ENCODE data around the gene PHF21B.

The PHF21B gene

GRCh38 chr22:44892803-44893730, 116.7 kb downstream of the PHF21B start:
- DNase-seq (ENCODE audit: low spot score) = no peak

- DNase-seq (ENCODE audit: low spot score) = no peak
Observed at GRCh38 chr22:44892243-44892642, 117.6 kb downstream of the PHF21B start.

DNA sequence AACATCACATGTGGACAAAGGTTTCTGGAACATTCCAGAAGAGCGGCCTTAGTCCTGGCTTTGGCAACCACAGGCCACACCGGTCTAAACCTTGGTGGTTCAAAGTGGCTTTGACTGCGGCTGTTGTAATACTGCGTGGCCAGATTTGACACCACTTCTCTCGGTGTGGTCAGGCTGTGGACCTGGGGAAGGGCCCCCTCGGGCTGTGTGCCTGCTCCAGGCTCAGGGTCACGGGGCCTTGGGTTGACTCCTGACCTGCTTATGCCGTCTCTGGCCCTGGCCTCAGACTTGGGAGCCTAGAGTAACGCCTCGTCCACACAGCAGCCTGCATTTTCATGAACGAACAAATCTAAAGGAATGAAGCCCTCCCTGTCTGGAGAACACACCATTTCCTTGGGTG, 118.0 kb downstream of the PHF21B start:
- no peak for DNase-seq (ENCODE audit: low spot score)

- no peak for DNase-seq (ENCODE audit: low spot score)
Observed at GRCh38 chr22:44891293-44891747, 118.5 kb downstream of the PHF21B start.

DNA sequence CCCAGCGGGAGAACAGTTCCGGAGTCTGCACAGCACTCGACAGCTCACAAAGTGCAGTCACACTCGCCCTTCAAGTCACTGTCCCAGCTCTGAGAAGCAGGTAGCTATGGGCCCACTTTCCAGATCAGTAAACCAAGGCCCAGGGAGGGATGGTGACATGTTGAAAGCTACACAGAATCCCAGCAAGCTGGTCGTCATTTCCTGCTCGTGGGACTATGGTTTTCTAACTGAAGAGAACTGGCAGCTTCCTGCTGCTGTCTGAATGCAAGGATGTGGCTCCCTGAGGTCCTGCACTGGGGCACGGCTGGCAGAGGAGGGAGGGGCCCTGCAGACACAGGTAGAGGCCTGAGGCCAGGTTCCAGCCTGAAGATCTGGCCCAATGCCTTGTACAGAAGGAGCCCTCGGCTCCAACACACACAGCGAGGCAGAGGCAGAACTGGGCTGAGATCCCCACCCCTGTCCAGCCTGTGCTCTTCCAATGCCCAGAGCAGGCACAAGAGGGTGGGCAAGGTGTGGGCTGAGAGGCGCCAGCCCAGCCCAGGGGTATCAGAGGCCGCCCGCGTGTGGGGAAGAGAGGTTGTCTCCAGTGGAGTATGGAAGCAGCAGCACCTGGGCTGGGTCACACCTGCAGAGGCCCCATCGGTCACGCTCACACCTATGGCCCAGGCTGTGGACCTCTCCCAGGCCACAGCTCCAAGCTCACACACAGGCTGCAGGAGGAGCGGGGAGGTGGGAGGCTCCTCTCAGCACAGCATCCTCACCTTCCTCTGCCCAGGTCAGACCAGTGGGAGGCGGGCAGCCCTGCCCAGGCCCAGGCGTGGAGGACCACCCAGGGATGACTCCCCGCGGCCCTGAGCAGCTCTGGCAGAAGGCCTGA, 119.2 kb downstream of the PHF21B start:
- DNase-seq (ENCODE audit: low spot score) = no peak

GRCh38 chr22:44889255-44889878, 120.4 kb downstream of the PHF21B start:
- peak; percentile 42 for DNase-seq (ENCODE audit: low spot score)

DNA sequence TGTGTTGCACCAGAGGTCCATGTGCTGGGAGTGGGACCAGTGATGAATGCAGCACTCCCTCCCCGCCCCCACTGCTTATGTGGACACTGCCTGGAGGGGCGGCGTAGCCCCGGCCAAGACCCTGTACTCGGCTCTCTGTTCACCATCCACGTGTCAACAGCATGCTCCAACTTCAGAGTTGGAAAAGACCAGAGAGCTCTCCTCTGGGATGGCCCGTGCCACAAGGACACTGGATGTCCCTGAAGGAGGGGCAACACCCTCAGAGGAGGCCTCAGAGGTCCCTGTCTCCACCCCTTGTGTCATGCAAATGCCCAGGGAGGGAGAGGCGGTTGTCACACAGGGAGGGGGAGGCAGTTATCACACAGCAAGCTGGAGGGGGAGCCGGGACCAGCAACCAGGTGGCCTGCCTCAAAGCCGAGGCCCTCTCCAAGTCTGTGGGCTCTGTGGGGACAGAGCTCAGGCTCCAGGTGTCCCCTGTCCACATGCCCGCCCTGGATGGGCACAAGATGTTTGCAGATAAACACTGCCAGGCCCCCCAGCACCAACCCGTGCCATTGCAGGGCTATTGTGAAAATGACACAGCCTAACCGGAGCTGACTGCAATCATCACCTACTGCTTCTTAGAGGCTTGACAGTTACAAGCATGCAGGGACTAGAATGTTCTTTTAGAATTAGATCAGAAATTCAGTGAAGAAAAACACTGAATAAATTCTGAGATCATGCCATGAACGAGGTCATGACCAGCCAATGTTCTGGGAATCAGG, 121.1 kb downstream of the PHF21B start:
- DNase-seq (ENCODE audit: low spot score) = no peak

DNA sequence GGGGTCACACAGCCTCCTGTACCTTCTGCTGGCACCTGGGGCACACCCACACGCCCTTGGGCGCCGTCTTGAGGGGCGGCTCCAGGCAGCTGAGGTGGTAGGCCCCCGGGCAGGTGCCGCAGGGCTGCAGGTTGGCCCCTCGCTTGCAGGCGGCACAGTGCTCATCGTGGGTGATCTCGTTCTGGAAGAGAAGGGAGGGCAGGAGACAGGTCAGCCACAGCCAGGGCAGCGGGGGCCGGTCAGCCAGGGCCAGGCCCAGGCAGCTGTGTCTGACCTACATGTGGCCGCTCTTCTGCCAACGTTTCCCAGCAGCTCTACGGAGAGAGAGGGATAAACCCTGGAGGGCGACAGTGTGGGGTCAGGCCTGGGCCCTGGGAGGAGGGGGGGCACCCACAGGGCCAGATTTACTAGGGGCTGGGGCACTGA, 121.9 kb downstream of the PHF21B start:
- DNase-seq (ENCODE audit: low spot score) = no peak

DNA sequence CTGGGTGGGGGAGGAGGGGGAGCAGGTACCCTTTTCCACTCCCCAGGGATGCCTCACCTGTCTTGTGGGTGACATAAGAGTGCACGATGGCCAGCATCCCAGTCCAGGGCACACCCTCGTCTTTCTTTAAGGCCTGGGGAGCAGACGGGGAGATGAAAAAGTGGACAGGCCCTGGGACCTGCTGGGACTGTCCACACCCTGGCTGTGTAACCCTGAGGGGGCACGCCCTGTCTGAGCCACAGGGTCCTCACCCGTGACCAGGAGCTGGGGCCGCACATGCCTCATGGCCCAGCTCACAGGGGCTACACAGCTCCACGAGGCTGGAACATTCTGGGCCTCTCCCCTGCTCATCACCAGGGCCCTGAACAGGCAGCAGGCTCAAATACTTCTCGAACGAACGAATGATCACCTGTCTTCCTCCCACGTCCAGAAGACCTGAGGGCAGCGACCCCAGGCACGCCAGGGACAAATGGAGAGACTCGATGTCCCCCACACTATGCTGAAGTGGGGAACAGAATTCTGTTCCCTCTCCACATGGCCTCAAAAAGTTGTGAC, 123.9 kb downstream of the PHF21B start:
- no peak for DNase-seq (ENCODE audit: low spot score)

DNA sequence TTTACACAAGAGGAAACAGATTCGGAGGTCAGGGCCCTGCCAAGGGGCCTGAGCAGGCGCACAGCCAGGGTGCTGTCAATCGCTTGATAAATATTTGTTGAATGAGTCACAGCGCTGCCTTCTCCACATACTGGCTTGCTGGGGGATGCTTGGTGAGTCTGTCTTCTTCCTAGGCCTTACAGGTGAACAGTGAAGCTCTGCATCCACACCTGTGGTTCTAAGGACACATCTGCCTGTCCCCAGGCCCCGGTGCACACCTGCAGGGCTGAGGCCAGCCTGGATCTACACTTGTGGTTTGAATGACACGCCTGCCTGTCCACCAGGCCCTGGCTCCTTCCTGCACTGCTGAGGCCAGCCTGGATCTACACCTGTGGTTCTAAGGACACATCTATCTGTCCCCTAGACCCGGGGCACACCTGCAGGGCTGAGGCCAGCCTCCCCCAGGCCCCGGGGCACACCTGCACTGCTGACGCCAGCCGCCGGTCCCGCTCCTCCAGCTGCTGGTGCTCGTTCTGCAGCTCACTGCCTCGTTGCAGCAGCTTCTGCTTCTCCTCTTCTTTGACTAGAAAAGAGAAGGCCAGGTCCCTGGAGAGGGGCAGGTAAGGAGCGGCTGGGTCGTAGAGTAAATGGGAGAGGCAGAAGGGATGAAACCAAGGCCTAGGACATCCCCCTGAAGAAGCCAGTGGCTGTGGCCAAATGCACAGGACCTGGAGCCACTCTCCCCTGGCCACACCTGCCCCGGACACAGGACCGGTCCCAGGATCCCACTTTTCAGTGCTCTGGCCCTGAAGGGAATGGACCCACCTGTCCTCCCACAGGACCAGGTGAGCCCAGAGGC, 124.6 kb downstream of the PHF21B start:
- no peak for DNase-seq (ENCODE audit: low spot score)

DNA sequence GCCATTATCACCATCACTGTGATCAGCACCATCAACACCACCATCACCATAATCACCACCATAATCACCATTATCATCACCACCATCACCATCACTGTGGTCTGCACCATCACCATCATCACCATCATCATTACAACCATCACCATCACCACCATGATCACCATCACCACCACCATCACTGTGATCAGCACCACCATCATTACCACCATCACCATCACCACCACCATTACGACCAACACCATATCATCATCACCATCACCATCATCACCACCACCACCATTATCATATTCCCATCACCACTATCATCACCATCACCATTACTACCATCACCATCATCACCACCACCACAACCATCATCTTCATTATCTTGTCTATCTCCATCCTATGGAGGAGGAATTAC, 125.2 kb downstream of the PHF21B start:
- no peak for DNase-seq (ENCODE audit: low spot score)

GRCh38 chr22:44883011-44883421, 126.8 kb downstream of the PHF21B start:
- DNase-seq (ENCODE audit: low spot score) = no peak

DNA sequence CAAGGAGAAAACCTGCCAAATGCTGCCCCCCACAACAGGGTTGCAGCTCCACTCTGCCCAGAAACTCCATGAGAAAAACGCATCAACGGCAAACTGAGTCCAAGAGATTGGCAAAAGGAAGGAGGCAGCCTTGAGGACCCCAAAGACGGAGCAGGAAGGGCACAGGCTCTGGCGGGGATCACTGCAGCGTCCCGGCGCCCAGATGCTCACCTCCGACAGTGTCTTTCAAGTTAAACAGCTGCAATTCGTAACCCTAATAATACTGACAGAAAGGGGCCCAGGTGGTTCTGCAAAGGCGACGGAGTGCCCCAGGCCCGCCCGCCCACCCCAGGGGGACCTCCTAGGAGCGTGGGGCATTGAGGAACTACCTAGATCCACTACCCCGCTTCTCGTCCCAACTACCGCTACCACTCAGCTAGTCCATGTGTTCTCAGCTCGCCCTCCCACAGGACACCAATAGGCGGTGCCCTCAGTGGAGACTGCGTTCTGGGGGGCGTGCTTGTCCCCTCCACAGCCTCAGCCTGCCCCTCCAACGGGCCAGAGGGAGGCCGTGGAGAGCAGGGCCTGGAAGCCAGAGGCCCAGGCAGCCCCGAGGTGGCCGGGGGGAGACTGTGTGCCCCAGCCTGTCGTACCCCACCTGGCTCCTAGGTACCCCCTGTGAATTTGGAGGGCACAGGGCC, 127.4 kb downstream of the PHF21B start:
- no peak for DNase-seq (ENCODE audit: low spot score)

DNA sequence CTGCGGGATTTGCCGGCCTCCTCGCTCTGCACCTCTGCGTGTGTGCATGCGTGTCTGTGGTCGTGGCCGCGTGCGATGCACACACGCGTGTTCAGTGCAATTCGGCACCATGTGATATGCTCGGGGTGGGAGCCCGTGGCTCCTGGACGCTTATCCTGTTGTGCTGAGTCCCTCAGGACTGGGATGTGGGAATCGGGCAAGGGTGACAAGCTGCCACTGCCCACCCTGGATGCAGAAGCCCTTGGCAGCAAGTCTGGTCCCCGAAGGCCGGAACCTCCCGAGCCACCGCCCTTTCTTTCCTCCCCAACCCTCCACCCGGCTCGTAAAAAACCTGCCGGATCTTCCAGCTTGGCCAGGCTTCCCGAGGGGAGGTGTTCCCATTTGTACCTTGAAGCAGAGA, 128.2 kb downstream of the PHF21B start:
- DNase-seq (ENCODE audit: low spot score) = no peak

DNA sequence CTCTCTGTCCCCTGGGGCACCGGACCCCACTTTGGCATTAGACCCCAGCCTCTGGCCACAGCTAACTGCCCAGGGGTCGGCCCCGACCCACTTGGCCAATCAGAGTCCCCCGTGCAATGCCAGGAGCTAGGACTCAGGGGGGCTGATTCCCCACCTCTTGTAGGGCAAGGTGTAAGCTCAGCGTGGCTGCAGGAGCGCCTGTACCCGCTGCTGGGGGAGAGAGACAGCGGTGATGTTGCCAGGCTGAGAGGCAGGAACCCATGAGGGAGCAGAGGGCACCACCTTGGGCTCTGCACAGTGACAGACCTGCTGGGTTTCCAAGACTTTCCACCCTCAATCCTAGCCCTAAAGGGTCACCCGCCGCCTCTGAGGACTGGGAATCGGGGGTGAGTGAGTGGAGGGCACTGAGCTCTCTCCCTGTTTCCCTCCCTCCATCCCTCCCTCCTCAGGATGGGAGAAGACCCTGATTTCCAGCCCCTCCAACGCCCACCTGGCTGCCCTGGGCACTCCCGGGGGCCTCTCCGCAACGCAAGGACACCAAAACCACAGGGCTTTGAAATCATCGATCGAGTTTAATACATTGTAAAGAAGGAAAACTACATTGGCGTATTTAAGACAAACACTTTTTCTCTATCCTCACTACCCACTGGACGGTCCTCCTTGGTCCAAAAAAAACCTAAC, 129.1 kb downstream of the PHF21B start:
- DNase-seq (ENCODE audit: low spot score) = no peak

- DNase-seq (ENCODE audit: low spot score) = no peak
Observed at GRCh38 chr22:44879301-44879680, 130.5 kb downstream of the PHF21B start.

DNA sequence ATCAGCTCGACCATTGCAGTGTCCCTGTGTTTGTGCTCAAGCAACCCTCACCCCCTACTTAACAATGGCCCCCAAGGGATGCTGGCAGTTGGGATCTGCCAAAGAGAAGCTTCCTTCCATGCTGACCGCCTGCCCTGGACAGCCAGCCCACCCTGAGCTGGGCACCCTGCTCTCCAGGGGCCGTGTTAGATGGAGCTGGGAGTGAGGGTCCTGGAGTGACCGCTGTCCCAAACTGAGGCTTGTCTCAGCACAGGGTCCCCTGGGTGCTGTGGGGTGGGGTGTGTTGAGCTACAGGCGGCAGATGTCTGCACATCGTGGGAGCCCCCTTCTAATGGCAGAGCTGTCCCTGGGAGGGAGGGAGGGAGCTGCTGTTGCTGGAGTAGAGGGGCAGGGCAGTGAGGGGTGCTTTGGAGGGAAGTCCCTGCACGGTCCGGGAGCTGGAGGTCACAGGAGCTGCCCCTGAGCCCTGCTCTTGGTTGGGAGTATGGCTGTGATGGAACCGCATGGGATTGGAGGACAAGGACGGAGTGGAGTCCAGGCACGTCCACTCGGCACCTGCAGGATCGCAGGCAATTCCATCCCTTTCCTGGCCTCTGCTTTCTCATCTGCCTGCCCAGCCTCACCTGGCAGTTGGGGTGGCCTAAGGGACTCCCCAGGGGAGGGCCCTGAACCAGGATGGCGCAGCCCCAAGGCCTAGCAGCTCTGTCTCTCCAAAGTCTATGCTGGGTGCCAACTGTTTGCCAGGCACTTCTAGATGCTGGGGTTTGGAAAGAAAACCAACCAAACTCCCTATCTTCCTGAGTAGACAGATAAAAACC, 131.1 kb downstream of the PHF21B start:
- DNase-seq (ENCODE audit: low spot score) = no peak

- DNase-seq (ENCODE audit: low spot score) = no peak
Observed at GRCh38 chr22:44876921-44877320, 132.9 kb downstream of the PHF21B start.

Measured in COLO829 (cell line).